GM19099 (cell line): ENCODE results near the gene RANBP3L.

Experiments
- POLR2A ChIP-seq: IDR thresholded peaks from 3 replicates; pipeline ENCODE4 v1.6.1; 2011; ENCODE audit warnings: low read depth; ENCODE audit not compliant: insufficient read length; ENCODE audit errors: extremely low read depth

The RANBP3L gene

GRCh38 chr5:36206913-36207312, 94.8 kb downstream of the RANBP3L start:
- no peak for TF ChIP-seq POLR2A

DNA sequence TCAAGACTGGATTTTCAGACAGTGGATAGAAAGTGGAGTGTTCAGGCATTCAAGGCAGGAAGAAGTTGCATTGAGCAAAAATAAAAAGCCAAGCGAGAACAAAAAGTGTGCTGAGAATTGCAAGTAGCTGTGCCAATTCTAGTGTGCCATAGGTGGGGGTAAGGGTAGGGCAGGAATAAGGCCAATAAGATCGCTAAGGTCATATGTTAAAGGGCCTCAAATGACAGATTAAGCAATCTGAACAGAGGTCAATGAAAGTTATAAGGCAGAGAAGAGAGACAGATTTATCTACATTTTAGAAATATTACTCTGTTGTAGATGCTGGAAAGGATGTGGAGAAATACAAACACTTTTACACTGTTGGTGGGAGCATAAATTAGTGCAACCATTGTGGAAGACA, 96.4 kb downstream of the RANBP3L start:
- TF ChIP-seq POLR2A: no peak

DNA sequence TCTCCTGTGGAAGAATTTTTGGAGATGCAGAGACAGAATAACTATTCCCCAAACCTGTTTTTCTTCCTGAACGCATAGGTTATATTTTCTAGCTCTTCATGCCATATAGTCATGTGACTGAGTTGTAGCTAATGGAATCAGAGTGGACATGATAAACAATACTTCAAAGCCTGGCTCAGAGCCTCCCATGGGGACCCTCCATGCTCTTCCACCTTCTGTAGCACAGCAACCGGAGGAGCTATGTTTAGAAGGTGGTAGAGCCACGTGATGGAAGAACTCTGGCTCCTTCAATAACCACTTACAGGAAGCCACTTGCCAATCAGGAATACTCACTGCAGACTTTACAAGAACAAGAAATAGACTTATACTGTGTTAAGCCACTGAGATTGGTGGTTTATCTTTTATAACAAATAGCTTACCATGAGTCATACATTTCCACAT, 99.2 kb downstream of the RANBP3L start:
- TF ChIP-seq POLR2A: no peak

DNA sequence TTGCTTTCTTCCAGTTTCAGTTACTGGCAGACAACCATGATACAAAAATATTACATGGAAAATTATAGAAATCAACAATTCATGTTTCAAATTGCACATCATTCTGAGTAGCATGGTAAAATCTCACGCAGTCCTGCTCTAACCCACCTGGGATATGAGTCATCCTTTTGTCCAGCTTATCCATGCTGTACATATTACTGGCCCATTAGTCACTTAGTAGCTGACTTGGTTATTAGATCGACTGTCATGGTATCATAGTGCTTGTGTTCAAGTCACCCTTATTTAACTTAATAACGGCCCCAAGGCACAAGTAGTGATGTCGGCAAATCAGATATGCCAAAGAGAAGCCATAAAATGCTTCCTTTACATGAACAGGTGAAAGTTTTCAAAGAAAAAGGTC, 101.2 kb downstream of the RANBP3L start:
- TF ChIP-seq POLR2A: no peak

DNA sequence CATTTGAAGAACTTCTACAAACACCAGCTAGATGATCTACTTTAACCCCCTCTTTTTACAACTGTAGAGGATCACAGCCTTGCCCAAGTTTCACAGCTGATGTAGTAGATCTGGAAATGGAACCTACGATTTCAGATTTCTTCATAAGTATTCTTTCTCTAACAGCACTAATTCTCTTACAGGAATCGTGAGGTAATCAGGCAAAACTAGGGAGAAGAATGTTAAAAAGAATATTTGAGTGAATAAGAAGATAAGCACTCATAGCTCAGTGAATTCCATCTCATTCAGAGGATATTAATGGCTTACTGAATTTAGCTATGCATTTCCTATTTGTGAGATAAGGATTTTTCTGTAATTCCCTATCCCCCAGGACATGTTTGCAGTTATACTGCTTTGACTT, 102.1 kb downstream of the RANBP3L start:
- no peak for TF ChIP-seq POLR2A
